ENCODE results near the gene FOXE3. TPM values are rescaled to one million over a fixed set of nuclear protein-coding genes. Genes with fewer than 3 reads are reported as not detected.

Gene FOXE3
- total RNA-seq, 1 donor from 2014 or later = not detected

DNA sequence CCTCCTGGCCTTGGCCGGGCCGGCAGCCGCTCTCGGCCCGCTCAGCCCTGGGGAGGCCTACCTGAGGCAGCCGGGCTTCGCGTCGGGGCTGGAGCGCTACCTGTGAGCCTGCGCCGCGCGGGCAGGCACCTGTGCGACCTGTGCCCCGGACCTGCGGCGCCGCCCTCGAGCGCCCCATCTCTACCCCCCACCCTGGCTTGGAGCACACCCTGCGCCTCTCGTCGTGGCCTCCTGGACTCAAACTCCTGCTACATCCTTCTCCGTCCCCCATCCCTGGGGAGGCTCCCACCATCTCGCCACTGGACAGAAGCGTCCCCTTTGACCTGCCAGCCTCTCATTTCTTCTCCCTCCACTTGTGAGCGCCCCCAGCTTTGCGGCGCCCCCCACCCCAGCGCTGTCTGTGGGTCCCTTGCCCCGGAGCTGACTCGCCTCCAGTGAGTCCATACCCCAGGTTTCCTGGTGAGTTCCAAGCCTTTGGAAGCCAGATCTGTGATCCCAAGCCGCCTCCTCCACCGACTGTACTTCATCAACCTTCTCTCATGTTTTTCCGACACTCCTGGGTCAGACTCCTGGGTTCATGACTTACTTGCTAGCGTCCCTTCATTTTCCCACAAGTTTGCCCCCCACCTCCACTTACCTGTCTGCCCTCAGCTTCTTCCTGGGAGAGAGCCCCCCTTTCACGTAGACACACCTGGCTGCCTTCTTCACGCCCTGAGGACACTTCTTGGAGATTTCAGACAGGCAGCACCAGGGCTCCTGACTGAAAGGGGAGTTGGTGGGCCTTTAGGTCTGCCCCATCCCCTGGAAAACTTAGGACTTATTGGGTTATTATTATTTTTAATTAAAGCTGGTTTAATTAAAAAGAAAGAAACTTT is 1.3 kb downstream of the FOXE3 start:
- Mint-ChIP-seq H3K4me1 (peaks cover 7% of the 10 kb centered on the region), H3K4me3 (peak overlapping the region; percentile 35), H3K36me3 (ENCODE audit: low read depth) (no peaks in the 10 kb centered on the region), H3K27ac (no peak overlapping the region), H3K9me3 (no peaks in the 10 kb centered on the region), H3K27me3 (peaks cover 66% of the 10 kb centered on the region)
- POLR2A ChIA-PET = no interaction called here
- ATAC-seq (ENCODE audit: low read depth) (no peak), DNase-seq (no peak)
- CTCF ChIA-PET = no interaction called here
- intact Hi-C loops (cut with micrococcal nuclease) = no loop called here
- TF ChIP-seq, protein P1, sequence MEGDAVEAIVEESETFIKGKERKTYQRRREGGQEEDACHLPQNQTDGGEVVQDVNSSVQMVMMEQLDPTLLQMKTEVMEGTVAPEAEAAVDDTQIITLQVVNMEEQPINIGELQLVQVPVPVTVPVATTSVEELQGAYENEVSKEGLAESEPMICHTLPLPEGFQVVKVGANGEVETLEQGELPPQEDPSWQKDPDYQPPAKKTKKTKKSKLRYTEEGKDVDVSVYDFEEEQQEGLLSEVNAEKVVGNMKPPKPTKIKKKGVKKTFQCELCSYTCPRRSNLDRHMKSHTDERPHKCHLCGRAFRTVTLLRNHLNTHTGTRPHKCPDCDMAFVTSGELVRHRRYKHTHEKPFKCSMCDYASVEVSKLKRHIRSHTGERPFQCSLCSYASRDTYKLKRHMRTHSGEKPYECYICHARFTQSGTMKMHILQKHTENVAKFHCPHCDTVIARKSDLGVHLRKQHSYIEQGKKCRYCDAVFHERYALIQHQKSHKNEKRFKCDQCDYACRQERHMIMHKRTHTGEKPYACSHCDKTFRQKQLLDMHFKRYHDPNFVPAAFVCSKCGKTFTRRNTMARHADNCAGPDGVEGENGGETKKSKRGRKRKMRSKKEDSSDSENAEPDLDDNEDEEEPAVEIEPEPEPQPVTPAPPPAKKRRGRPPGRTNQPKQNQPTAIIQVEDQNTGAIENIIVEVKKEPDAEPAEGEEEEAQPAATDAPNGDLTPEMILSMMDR (IDR thresholded peaks at IDR 0.05) = no peak

DNA sequence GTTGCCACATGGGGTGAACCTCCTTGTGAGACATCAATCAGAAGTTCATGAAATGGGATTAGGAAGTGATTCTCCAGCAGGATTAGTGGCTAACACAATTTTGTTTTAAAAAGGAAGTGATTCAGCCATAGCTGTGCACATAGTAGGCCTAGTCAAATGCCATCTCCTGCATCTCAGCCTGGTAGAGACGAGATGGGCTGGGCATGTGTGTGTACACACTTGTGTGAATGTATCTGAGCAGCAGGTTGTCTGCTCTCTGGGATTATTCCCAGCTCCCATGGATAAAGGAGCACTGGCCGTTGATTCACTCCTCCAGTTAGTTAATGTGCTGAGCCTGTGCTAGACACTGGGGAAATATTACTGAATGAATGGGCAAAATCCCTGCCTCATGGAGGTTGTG is 2.0 kb downstream of the FOXE3 start:
- POLR2A ChIA-PET = no interaction called here

DNA sequence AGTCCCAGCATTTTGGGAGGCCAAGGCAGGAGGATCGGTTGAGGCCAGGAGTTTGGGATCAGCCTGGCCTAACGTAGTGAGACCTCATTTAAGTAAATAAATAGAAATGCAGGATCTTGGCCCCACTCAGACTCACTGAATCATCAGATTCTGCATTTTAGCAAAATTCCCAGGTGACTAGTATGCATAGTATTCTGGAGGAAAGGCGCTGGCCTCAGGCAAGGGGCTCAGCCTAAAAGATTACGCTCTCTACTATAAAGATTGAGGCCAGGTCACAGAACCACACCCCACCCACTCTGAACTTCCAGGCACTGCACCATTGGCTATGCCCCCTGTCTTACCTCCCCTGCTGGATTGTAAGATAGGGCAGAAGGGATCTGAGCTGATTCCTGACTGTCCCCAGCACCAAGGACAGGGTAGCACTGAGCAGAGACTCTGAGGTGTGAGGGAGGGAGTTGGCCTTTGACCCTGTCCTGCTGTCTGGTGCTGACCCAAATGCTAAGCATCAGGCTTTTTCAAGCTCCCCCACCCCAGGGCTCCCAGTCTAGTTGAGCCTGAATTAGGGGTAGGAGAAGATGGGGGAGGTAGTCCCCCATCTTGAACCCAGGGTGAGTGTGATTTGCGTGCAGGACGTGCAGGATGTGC is 2.7 kb downstream of the FOXE3 start:
- DNase-seq = no peak
- TF ChIP-seq, protein P1 (IDR thresholded peaks at IDR 0.05) = no peak
- POLR2A ChIA-PET = no interaction called here
- H3K27me3 Mint-ChIP-seq = peaks cover 64% of the 10 kb centered on the region
- H3K4me3 Mint-ChIP-seq = no peak overlapping the region
- intact Hi-C loops (cut with micrococcal nuclease) = no loop called here
- H3K36me3 Mint-ChIP-seq (ENCODE audit: low read depth) = no peaks in the 10 kb centered on the region
- peaks cover 7% of the 10 kb centered on the region for H3K4me1 Mint-ChIP-seq
- no peaks in the 10 kb centered on the region for H3K9me3 Mint-ChIP-seq
- no peak for ATAC-seq (ENCODE audit: low read depth)
- no peak overlapping the region for H3K27ac Mint-ChIP-seq
- CTCF ChIA-PET = interaction anchor here (1.5 kb wide), 1 partner anchor 18 kb away, joined by 4 read pairs; no protein-coding TSS in a partner anchor

More for the DNA sequence above, 2.0 kb downstream of the FOXE3 start:
- no peaks in the 10 kb centered on the region for H3K9me3 Mint-ChIP-seq
- intact Hi-C loops (cut with micrococcal nuclease) = no loop called here
- TF ChIP-seq, protein P1 (IDR thresholded peaks at IDR 0.05) = no peak
- no peaks in the 10 kb centered on the region for H3K36me3 Mint-ChIP-seq (ENCODE audit: low read depth)
- no peak overlapping the region for H3K4me3 Mint-ChIP-seq
- CTCF ChIA-PET = no interaction called here
- peaks cover 7% of the 10 kb centered on the region for H3K4me1 Mint-ChIP-seq
- DNase-seq (no peak), ATAC-seq (ENCODE audit: low read depth) (no peak)
- no peak overlapping the region for H3K27ac Mint-ChIP-seq
- peaks cover 63% of the 10 kb centered on the region for H3K27me3 Mint-ChIP-seq

DNA sequence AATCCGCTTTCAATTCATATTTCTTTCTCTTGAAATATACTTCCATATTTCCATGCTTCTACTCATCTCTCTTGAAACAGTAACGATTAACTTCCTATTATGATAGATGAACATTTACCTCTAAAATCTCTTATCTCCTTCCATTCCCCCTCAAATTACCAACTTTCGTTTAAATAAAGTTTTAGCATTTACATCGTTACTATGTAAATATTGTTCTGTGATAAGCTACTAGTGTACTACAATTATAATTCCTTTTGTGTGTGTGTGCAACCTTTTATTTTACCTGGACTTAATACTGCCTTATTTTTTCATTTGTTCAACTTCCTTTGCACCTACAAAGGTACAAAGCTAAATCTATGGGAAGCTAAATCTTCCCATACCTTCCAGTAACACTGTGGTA is 4.5 kb downstream of the FOXE3 start:
- intact Hi-C loops (cut with micrococcal nuclease) = no loop called here
- CTCF ChIA-PET = interaction anchor here (1.0 kb wide), 1 partner anchor 227 kb away, joined by 4 read pairs; no protein-coding TSS in a partner anchor
- Mint-ChIP-seq H3K4me1 (peaks cover 7% of the 10 kb centered on the region), H3K9me3 (no peaks in the 10 kb centered on the region), H3K27ac (no peak overlapping the region), H3K36me3 (ENCODE audit: low read depth) (no peaks in the 10 kb centered on the region), H3K4me3 (no peak overlapping the region), H3K27me3 (peaks cover 65% of the 10 kb centered on the region)
- POLR2A ChIA-PET = no interaction called here
- TF ChIP-seq, protein P1 (IDR thresholded peaks at IDR 0.05) = no peak
- DNase-seq (no peak), ATAC-seq (ENCODE audit: low read depth) (no peak)

DNA sequence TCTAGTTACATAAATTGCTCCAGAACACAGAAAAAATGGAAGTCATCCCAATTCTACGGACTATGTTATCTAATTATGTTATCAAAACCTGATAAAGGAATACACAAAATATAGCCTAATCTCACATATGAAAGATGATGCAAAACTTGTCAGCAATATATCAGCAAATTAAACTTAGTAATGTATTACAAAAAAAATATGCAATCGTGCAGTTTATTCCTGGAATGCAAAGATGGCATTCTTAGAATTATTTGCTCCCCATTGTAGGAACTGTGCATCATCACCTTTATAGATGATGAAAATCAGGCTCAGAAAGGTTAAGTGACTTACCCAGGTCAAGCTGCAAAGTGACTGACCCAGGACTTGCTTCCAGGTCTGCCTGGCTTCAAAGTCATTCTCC is 7.8 kb downstream of the FOXE3 start:
- intact Hi-C loops (cut with micrococcal nuclease) = loop anchor here (1.0 kb wide), 1 partner anchor 231 kb away; no protein-coding TSS in a partner anchor
- TF ChIP-seq, protein P1 (IDR thresholded peaks at IDR 0.05) = no peak
- peaks cover 43% of the 10 kb centered on the region for H3K27me3 Mint-ChIP-seq
- ChIA-PET CTCF (interaction anchor here (1.1 to 1.4 kb wide), 2 partner anchors 13 to 232 kb away, joined by 3 to 6 read pairs; no protein-coding TSS in a partner anchor), POLR2A (no interaction called here)
- H3K4me3 Mint-ChIP-seq = no peak overlapping the region
- no peaks in the 10 kb centered on the region for H3K4me1 Mint-ChIP-seq
- H3K36me3 Mint-ChIP-seq (ENCODE audit: low read depth) = no peaks in the 10 kb centered on the region
- ATAC-seq (ENCODE audit: low read depth) (no peak), DNase-seq (no peak)
- H3K9me3 Mint-ChIP-seq = no peaks in the 10 kb centered on the region
- no peak overlapping the region for H3K27ac Mint-ChIP-seq

Measured in activated B cell treated with CpG ODN at 0.5 μM for 24 hours (primary cell).